ENCODE results near the gene TBX2. TPM values are rescaled to one million over a fixed set of nuclear protein-coding genes. Genes with fewer than 3 reads are reported as not detected.
A peak's percentile ranks its signal among the peaks of the same experiment; 100 is the strongest.

Gene TBX2
- total RNA-seq, 1 donor from 2014 or later, result 55.9 TPM

- DNase-seq (ENCODE audit: extremely low spot score, unreplicated experiment), result no peak
- H3K36me3 Mint-ChIP-seq, result no peaks in the 10 kb centered on the region
- no peaks in the 10 kb centered on the region for H3K9me3 Mint-ChIP-seq
- peak overlapping the region; percentile 74 for H3K4me3 Mint-ChIP-seq
- H3K27ac Mint-ChIP-seq, result no peak overlapping the region
- peaks cover 85% of the 10 kb centered on the region for H3K27me3 Mint-ChIP-seq
- peak; percentile 55 for TF ChIP-seq CTCF (conservative IDR thresholded peaks at IDR 0.05)
- peaks cover 5% of the 10 kb centered on the region for H3K4me1 Mint-ChIP-seq (ENCODE audit: unreplicated experiment)
Measured at GRCh38 chr17:61450641-61451537, 51.2 kb downstream of the TBX2 start.

- Mint-ChIP-seq H3K36me3 (no peaks in the 10 kb centered on the region), H3K4me1 (ENCODE audit: unreplicated experiment) (peaks cover 5% of the 10 kb centered on the region), H3K9me3 (no peaks in the 10 kb centered on the region), H3K27me3 (peaks cover 81% of the 10 kb centered on the region), H3K4me3 (no peak overlapping the region), H3K27ac (no peak overlapping the region)
- no peak for DNase-seq (ENCODE audit: extremely low spot score, unreplicated experiment)
- no peak for TF ChIP-seq CTCF (conservative IDR thresholded peaks at IDR 0.05)
Measured at GRCh38 chr17:61451538-61452300, 52.1 kb downstream of the TBX2 start.

GRCh38 chr17:61452301-61453290 lies 53.0 kb downstream of the TBX2 start, which contains the start of gene TBX4:
Gene TBX4 (plus strand): TSS chr17:61452422. CDS start chr17:61456491, 4,069 bp downstream.
- H3K9me3 Mint-ChIP-seq, result no peaks in the 10 kb centered on the region
- no peak within 1 kb of the TSS for H3K27ac Mint-ChIP-seq
- TF ChIP-seq CTCF (conservative IDR thresholded peaks at IDR 0.05), result no peak
- peaks cover 81% of the 10 kb centered on the region for H3K27me3 Mint-ChIP-seq
- H3K36me3 Mint-ChIP-seq, result no peaks in the 10 kb centered on the region
- H3K4me3 Mint-ChIP-seq, result peak within 1 kb of the TSS; percentile 78
- H3K4me1 Mint-ChIP-seq (ENCODE audit: unreplicated experiment), result peaks cover 11% of the 10 kb centered on the region
- no peak for DNase-seq (ENCODE audit: extremely low spot score, unreplicated experiment)

- Mint-ChIP-seq H3K27me3 (peaks cover 85% of the 10 kb centered on the region), H3K36me3 (no peaks in the 10 kb centered on the region), H3K4me3 (peak overlapping the region; percentile 68), H3K9me3 (no peaks in the 10 kb centered on the region), H3K4me1 (ENCODE audit: unreplicated experiment) (peaks cover 14% of the 10 kb centered on the region), H3K27ac (peak overlapping the region; percentile 1)
- TF ChIP-seq CTCF (conservative IDR thresholded peaks at IDR 0.05), result no peak
- DNase-seq (ENCODE audit: extremely low spot score, unreplicated experiment), result no peak
Measured at GRCh38 chr17:61453566-61454380, 54.1 kb downstream of the TBX2 start.

Measured in type B pancreatic cell (in vitro differentiated cells).